GM23248 (cell line): ENCODE results near the gene SV2C. TPM values are rescaled to one million over a fixed set of nuclear protein-coding genes. Genes with fewer than 3 reads are reported as not detected.

Experiments used
- DNase-seq: peaks from one replicate; pipeline ENCODE4 v3.0.0-alpha.2; 2015
- H2AFZ ChIP-seq: fragments of 200-600 bp; sonication (generic); 2 replicates; pipeline ENCODE4 v1.6.1; 2016; ENCODE audit warnings: antibody characterized with exemption
- H3F3A ChIP-seq: fragments of 200-600 bp; sonication (generic); 2 replicates; pipeline ENCODE4 v1.6.1; 2016; ENCODE audit warnings: mild to moderate bottlenecking, antibody characterized with exemption, mixed run types; ENCODE audit not compliant: insufficient read depth
- H3K27ac ChIP-seq: fragments of 200-600 bp; sonication (generic); 2 replicates; pipeline ENCODE4 v1.5.1; 2016; ENCODE audit warnings: mild to moderate bottlenecking
- H3K27me3 ChIP-seq: fragments of 200-600 bp; sonication (generic); replicated peaks from 2 replicates; pipeline ENCODE4 v1.6.1; 2016; ENCODE audit warnings: mild to moderate bottlenecking; ENCODE audit not compliant: insufficient read depth
- H3K36me3 ChIP-seq: fragments of 200-600 bp; sonication (generic); 2 replicates; pipeline ENCODE4 v1.6.1; 2016; ENCODE audit warnings: low read depth, mild to moderate bottlenecking
- H3K4me1 ChIP-seq: fragments of 200-600 bp; sonication (generic); 2 replicates; pipeline ENCODE4 v1.6.1; 2016; ENCODE audit warnings: mild to moderate bottlenecking; ENCODE audit not compliant: insufficient read depth
- H3K4me2 ChIP-seq: fragments of 200-600 bp; sonication (generic); one replicate; pipeline ENCODE4 v1.6.1; 2016; ENCODE audit warnings: mild to moderate bottlenecking; ENCODE audit not compliant: unreplicated experiment
- H3K4me3 ChIP-seq: fragments of 200-600 bp; sonication (generic); 2 replicates; pipeline ENCODE4 v1.5.1; 2016; ENCODE audit warnings: mild to moderate bottlenecking
- H3K79me2 ChIP-seq: fragments of 200-600 bp; sonication (generic); 2 replicates; pipeline ENCODE4 v1.6.1; 2016; ENCODE audit warnings: mild to moderate bottlenecking; ENCODE audit not compliant: insufficient read depth
- H3K9ac ChIP-seq: fragments of 200-600 bp; sonication (generic); 2 replicates; pipeline ENCODE4 v1.6.1; 2016; ENCODE audit warnings: mild to moderate bottlenecking
- H3K9me2 ChIP-seq: fragments of 200-600 bp; sonication (generic); 2 replicates; pipeline ENCODE4 v1.6.1; 2016; ENCODE audit warnings: mixed run types, mild to moderate bottlenecking, moderate library complexity; ENCODE audit not compliant: insufficient read depth
- H3K9me3 ChIP-seq: fragments of 200-600 bp; sonication (generic); one replicate; pipeline ENCODE4 v1.6.1; 2017; ENCODE audit warnings: low read depth
- H4K20me1 ChIP-seq: fragments of 200-600 bp; sonication (generic); 2 replicates; pipeline ENCODE4 v1.6.0; 2016; ENCODE audit not compliant: insufficient read depth
- EZH2 ChIP-seq: fragments of 200-600 bp; sonication (generic); IDR thresholded peaks from 2 replicates; pipeline ENCODE4 v1.6.1; 2018; ENCODE audit warnings: antibody characterized with exemption, mild to moderate bottlenecking; ENCODE audit not compliant: insufficient read depth, poor library complexity, severe bottlenecking
- EZH2phosphoT487 ChIP-seq: fragments of 200-600 bp; sonication (generic); IDR thresholded peaks from 2 replicates; pipeline ENCODE4 v1.6.1; 2018; ENCODE audit warnings: antibody characterized with exemption, moderate library complexity, mild to moderate bottlenecking, low read depth; ENCODE audit not compliant: insufficient read depth
- WGBS, 2 experiments: methylation state at CpG; one replicate each; pipeline ENCODE4 v1.1.6; 2015 to 2017; ENCODE audit warnings: low lambda C conversion rate in 2 of 2, low coverage in 1 of 2; ENCODE audit errors: missing lambda C conversion rate in 2 of 2; 5-methylcytosine and 5-hydroxymethylcytosine counted together
- in situ Hi-C: fragments of 300-500 bp; cut with MboI; formaldehyde crosslinking; loops from 2 replicates; pipeline ENCODE4 v1.15.0; 2020
- polyA plus RNA-seq: library from polyadenylated mRNA; unstranded; fragments of >200 nt; fragmentation: Nextera tagmentation; extraction: Ambion mirVana; gene quantifications from 2 replicates; pipeline ENCODE4 v1.2.1, GENCODE V29; 2016
- total RNA-seq: library from RNA; depleted of rRNA; stranded (reverse); fragments of >200 nt; shearing (Covaris generic); gene quantifications from 2 replicates; pipeline ENCODE4 v1.2.3, GENCODE V29; 2014

SV2C gene
- total and polyA plus RNA-seq, 2 experiments from 2014 or later: not detected

DNA sequence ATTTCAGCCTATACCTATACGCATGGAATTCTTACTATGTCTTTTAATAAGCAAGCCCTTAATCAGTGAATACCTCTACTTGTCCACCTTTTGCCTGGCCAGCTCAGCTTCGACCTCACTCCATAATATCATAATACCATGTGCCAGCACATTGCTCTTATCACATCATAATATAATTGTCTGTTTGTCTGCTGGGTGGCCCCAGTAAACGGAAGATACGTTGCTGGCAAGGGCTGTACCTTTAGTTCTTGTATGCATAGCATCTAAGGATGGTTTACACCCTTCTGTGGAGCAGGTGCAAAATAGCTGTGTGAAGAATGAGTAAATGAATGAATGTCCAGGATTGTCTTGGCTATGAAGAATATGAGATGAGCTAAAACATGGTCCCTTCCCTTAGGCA is 29.9 kb downstream of the SV2C start:
- no peak overlapping the region for H3K4me2 ChIP-seq
- no peaks in the 10 kb centered on the region for H3K9me2 ChIP-seq
- in situ Hi-C loops: no loop called here
- H4K20me1 ChIP-seq: no peaks in the 10 kb centered on the region
- H3K9ac ChIP-seq: no peak overlapping the region
- H3K4me1 ChIP-seq: no peaks in the 10 kb centered on the region
- no peaks in the 10 kb centered on the region for H3K36me3 ChIP-seq
- no peak overlapping the region for H3K4me3 ChIP-seq
- no peaks in the 10 kb centered on the region for H3K27me3 ChIP-seq
- no peaks in the 10 kb centered on the region for H3F3A ChIP-seq
- TF ChIP-seq EZH2phosphoT487 (no peak), EZH2 (no peak)
- no peaks in the 10 kb centered on the region for H3K79me2 ChIP-seq
- WGBS, 2 experiments: 29 to 37% methylated on average over 4 of the region's 4 CpGs
- no peak overlapping the region for H3K27ac ChIP-seq
- no peak overlapping the region for H2AFZ ChIP-seq
- no peaks in the 10 kb centered on the region for H3K9me3 ChIP-seq
- DNase-seq: no peak

DNA sequence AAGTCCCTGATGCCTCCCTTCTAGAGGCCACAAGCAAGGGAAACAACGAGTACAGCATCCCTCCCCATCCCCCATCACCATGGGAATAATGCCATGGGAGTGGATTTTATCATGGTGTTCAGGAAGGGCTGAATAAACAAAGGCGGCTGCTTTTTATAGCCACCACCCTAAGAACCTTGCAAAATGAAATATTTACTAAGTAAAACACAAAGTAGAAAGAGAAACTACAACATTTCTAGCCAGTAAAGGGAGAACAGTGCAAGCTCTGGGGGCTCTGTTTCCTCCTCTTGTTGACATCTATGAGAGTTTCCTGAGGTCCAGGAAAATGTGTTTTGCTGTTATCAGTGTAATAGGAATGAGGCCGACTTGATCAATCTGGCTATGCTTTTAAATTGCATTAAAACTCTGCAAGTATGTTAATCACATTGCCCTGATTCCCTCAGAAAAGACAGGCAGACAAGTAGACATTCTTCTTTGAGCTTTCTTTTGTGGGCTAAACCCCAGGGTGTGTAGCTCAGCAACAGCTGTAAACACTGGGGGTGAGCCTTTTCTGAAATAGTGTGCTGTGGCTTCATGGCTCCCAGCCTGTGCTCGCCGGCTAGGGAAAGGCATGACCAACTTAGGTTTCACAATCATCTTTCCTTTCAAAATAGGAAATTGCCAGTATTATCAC is 31.1 kb downstream of the SV2C start:
- Histone ChIP-seq H4K20me1 (no peaks in the 10 kb centered on the region), H3K36me3 (no peaks in the 10 kb centered on the region), H3K27me3 (no peaks in the 10 kb centered on the region), H3K9ac (no peak overlapping the region), H3K79me2 (no peaks in the 10 kb centered on the region), H3K9me2 (no peaks in the 10 kb centered on the region), H3K4me1 (no peaks in the 10 kb centered on the region), H3F3A (no peaks in the 10 kb centered on the region), H2AFZ (no peak overlapping the region), H3K27ac (no peak overlapping the region), H3K4me3 (no peak overlapping the region), H3K9me3 (no peaks in the 10 kb centered on the region), H3K4me2 (no peak overlapping the region)
- DNase-seq: peak; percentile 7
- TF ChIP-seq EZH2: no peak
- TF ChIP-seq EZH2phosphoT487: no peak
- in situ Hi-C loops: no loop called here
- WGBS, 2 experiments: 1 to 2% methylated on average over 5 of the region's 5 CpGs

DNA sequence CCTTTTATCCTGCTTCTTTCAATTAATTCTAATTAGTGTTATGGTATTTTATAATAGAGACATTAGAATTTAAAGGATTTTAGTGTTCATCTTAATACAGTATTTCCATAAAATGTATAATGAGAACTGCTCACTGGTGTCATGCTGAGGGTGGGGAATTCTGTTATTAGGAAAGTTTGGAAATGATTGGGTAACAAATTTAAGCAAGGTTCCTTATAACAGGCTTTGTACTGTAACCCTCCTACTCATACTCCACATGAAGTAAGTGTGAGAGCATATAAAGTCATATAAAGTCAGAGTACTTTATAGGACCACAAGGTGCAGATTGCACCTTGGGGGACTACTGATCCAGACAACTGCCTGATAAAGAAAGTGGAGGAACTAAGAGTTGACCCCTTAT is 42.2 kb downstream of the SV2C start:
- Histone ChIP-seq H3K27ac (no peak overlapping the region), H3F3A (no peaks in the 10 kb centered on the region), H3K36me3 (no peaks in the 10 kb centered on the region), H2AFZ (no peak overlapping the region), H3K4me3 (no peak overlapping the region), H3K9ac (no peak overlapping the region), H3K79me2 (no peaks in the 10 kb centered on the region), H3K9me3 (no peaks in the 10 kb centered on the region), H3K9me2 (no peaks in the 10 kb centered on the region), H3K4me1 (no peaks in the 10 kb centered on the region), H3K27me3 (no peaks in the 10 kb centered on the region), H3K4me2 (no peak overlapping the region), H4K20me1 (no peaks in the 10 kb centered on the region)
- no peak for DNase-seq
- TF ChIP-seq EZH2phosphoT487: no peak
- TF ChIP-seq EZH2: no peak
- in situ Hi-C loops: no loop called here

DNA sequence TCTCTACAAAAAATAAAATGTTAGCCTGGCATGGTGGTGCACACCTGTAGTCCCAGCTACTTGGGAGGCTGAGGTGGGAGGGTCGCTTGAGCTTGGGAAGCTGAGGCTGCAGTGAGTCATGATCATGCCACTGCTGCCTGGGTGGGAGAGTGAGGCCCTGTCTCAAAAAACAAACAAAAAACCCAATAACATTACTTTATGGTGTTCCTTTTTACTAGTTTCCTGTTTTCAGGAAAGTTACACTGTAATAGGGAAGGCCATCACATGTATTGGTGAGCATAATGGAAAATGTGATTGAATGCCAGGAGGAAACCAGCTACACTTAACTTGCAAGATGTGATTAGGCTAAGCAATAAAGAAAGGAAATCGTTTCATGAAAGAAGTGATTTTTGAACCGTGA is 42.7 kb downstream of the SV2C start:
- H3K4me3 ChIP-seq: no peak overlapping the region
- no peaks in the 10 kb centered on the region for H3K79me2 ChIP-seq
- H3K9ac ChIP-seq: no peak overlapping the region
- H3K4me2 ChIP-seq: no peak overlapping the region
- H3F3A ChIP-seq: no peaks in the 10 kb centered on the region
- no peaks in the 10 kb centered on the region for H3K36me3 ChIP-seq
- H3K9me2 ChIP-seq: no peaks in the 10 kb centered on the region
- no peaks in the 10 kb centered on the region for H3K9me3 ChIP-seq
- no peak for TF ChIP-seq EZH2phosphoT487
- TF ChIP-seq EZH2: no peak
- WGBS, 2 experiments: 20 to 36% methylated on average over 3 of the region's 3 CpGs
- in situ Hi-C loops: no loop called here
- H3K4me1 ChIP-seq: no peaks in the 10 kb centered on the region
- no peak overlapping the region for H2AFZ ChIP-seq
- H3K27ac ChIP-seq: no peak overlapping the region
- no peaks in the 10 kb centered on the region for H4K20me1 ChIP-seq
- no peaks in the 10 kb centered on the region for H3K27me3 ChIP-seq
- no peak for DNase-seq

DNA sequence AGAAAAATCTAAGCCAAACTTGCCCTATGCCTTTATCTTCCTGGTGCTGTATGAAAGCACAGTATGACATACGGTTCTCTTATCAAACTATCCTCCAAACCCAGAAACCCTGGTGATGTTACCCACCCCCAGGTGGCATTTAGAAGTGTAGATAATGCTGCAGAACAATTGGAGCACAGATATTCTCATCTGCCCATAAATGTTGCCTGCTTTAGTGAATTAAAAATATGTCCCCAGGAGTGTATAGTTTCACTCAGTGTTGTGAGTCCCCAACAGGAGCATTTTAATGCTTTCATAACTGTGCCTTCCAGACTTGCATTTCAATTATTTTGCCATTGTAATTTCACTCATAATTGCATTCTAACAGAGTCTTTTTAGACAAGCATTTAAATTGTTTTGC is 50.8 kb downstream of the SV2C start:
- WGBS, 2 experiments: 19 to 22% methylated on average over 1 of the region's 1 CpG
- H4K20me1 ChIP-seq: no peaks in the 10 kb centered on the region
- H3K4me2 ChIP-seq: no peak overlapping the region

More for the DNA sequence above, 50.8 kb downstream of the SV2C start:
- Histone ChIP-seq H3K79me2 (no peaks in the 10 kb centered on the region), H3K4me3 (no peak overlapping the region), H3K36me3 (no peaks in the 10 kb centered on the region), H3K27ac (no peak overlapping the region), H3K9me3 (no peaks in the 10 kb centered on the region), H3K4me1 (no peaks in the 10 kb centered on the region), H3K27me3 (no peaks in the 10 kb centered on the region), H3K9me2 (no peaks in the 10 kb centered on the region), H3F3A (no peaks in the 10 kb centered on the region), H3K9ac (no peak overlapping the region), H2AFZ (no peak overlapping the region)
- DNase-seq: no peak
- no peak for TF ChIP-seq EZH2phosphoT487
- no peak for TF ChIP-seq EZH2
- in situ Hi-C loops: no loop called here
